Astrocyte of the cerebellum (primary cell): ENCODE measurements around the gene TMCC2.

Source experiments
- DNase-seq: peaks from one replicate; pipeline ENCODE4 v3.0.0-alpha.2; 2011; ENCODE audit warnings: low read depth
- H3K4me3 ChIP-seq: 2 replicates; pipeline ENCODE4 v1.5.1; 2011; ENCODE audit warnings: mild to moderate bottlenecking, low read depth, low read length, moderate library complexity
- in situ Hi-C: cut with HindIII; loops from 2 replicates; pipeline ENCODE4 v1.10.0; 2017; ENCODE audit warnings: low sequenced_read_pairs
- TF ChIP-seq, protein P1 (sequence below): IDR thresholded peaks from 2 replicates; pipeline ENCODE4 v1.5.1; 2012; ENCODE audit warnings: low read length, low read depth, moderate library complexity, mild to moderate bottlenecking; ENCODE audit errors: missing control alignments

Gene TMCC2

DNA sequence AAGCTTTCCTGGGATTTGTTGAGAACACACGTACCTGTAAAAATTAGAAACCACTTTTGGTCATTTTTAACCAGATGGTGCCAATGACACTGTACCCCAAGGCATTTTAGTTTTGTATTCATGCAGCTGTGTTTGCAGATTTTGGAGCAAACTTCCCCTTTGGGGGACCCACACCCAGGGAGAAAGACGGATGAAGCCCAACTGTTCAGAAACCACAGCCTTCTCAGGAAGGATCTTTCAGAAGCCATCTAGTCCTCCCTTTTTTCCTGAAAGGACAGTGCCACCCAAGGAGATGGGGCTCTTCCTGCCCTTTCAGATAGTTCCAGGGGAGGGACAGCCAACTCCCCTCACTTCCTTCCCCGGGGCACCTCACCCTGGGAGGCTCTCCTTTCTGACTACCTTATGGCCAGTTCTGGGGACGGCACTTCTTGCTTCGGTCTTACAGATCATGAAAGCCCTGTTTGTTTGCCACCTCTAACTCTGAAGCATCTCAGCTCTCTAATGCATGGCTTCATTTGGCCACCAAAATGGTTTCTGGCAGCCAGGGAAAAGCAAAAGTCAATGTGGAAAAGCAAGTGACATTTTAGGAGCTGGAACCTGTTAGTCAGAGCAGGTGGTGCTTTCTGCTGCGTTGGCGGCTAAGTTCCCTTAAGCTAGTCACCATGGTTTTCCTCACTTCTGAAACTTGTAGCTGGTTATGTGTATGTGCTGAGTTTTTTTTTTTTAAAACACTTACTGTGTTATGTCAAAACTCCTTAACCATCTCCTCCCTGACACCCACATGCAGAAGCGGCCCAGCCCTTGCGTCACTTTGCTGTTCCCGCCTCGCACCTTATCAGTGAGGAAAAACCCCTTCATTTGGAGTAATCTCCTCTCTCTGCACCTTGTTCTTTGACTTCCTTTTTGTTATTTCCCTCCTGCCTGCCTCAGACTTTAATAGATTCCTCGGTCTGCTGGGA, 10.1 kb downstream of the TMCC2 start:
- H3K4me3 ChIP-seq, result no peak overlapping the region
- no peak for DNase-seq
- TF ChIP-seq, protein P1, sequence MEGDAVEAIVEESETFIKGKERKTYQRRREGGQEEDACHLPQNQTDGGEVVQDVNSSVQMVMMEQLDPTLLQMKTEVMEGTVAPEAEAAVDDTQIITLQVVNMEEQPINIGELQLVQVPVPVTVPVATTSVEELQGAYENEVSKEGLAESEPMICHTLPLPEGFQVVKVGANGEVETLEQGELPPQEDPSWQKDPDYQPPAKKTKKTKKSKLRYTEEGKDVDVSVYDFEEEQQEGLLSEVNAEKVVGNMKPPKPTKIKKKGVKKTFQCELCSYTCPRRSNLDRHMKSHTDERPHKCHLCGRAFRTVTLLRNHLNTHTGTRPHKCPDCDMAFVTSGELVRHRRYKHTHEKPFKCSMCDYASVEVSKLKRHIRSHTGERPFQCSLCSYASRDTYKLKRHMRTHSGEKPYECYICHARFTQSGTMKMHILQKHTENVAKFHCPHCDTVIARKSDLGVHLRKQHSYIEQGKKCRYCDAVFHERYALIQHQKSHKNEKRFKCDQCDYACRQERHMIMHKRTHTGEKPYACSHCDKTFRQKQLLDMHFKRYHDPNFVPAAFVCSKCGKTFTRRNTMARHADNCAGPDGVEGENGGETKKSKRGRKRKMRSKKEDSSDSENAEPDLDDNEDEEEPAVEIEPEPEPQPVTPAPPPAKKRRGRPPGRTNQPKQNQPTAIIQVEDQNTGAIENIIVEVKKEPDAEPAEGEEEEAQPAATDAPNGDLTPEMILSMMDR, result no peak
- in situ Hi-C loops, result no loop called here

DNA sequence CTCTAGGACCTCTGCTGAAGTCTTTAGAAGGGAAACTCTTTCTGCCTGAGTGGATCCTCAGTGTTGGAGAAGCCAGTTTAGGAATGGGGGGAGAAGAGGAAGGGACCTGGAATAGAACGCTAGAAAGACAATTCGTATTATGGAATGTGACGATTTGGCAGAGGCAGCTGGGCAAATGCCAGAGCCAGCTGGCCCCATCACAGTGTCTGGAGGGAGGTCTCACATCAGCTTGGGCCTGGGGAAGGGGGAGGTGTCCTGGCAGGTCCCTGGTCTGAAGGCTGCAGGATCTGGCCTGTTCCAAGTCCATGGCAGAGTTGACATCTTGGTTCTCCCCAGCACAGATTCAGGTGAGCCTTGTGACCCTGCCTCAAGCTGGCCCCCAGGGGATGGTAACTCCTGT, 11.3 kb downstream of the TMCC2 start:
- TF ChIP-seq, protein P1, result no peak
- H3K4me3 ChIP-seq, result no peak overlapping the region
- DNase-seq, result no peak
- in situ Hi-C loops, result no loop called here

DNA sequence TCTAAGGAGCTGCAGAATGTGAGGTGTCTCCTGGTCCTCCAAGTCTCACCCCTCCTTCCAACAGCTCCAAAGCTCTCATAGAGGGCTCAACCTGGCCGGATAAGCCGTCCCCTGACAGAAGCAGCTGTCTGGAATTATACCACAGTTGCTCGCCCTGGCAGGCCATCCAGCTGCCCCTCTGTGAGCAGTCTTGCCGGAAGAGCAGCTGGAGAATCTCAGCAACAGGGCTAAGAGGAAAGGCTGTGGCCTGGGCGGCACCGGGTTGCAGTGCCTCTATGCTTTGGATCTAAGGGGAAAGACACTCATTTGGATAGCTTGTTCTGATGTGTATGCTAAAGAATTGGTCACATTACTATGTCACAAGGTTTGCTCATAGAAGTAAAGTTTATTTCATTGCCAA, 12.4 kb downstream of the TMCC2 start:
- no peak for DNase-seq
- in situ Hi-C loops, result no loop called here
- H3K4me3 ChIP-seq, result no peak overlapping the region
- TF ChIP-seq, protein P1, result no peak

DNA sequence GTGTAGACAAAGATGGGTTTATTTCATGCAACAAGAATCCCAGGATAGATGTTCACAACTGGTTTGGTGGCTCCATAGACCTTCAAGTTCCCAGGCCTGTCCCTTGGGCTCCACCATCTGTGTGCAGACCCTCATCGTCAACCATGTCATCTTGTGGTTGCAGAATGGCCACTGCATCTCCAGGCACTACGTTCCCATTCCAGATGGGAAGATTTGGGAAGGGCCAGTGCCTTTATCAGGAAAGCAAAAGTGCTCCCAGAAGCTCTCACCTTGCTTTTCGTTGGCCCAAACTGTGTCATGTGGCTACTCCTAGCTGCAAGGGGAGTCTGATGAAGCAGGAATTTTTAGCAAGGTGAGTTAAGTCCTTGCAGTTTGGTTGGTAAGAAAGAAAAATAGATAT, 12.8 kb downstream of the TMCC2 start:
- in situ Hi-C loops, result no loop called here
- TF ChIP-seq, protein P1, result no peak
- no peak for DNase-seq
- H3K4me3 ChIP-seq, result no peak overlapping the region

DNA sequence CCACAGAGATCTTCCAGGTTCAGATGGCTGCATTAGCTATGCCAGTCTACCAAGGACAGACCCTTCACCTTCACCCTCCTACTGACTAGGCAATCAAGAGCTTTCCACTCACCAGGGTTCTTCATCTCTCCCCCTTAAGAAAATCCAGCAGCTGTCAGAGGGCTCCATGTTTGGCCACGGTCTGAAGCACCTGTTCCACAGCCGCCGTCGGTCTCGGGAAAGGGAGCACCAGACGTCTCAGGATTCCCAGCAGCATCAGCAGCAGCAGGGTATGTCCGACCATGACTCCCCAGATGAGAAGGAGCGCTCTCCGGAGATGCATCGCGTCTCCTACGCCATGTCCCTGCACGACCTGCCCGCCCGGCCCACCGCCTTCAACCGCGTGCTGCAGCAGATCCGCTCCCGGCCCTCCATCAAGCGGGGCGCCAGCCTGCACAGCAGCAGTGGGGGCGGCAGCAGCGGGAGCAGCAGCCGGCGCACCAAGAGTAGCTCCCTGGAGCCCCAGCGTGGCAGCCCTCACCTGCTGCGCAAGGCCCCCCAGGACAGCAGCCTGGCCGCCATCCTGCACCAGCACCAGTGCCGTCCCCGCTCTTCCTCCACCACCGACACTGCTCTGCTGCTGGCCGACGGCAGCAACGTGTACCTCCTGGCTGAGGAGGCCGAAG, 13.8 kb downstream of the TMCC2 start:
- DNase-seq, result no peak
- H3K4me3 ChIP-seq, result no peak overlapping the region

More for the DNA sequence above, 13.8 kb downstream of the TMCC2 start:
- in situ Hi-C loops, result no loop called here
- TF ChIP-seq, protein P1, result no peak
